A549 (cell line): Measurements from ENCODE around the gene DISC1.

ENCODE experiments used
- BCL3 ChIP-seq: fragments of >200 bp; sonication (Bioruptor Twin); formaldehyde crosslinking; IDR thresholded peaks from 3 replicates; pipeline ENCODE4 v1.6.1; 2016
- CTCF ChIP-seq: fragments of >200 bp; sonication (Bioruptor Twin); formaldehyde crosslinking; IDR thresholded peaks from 3 replicates; pipeline ENCODE4 v1.5.1; 2016
- EP300 ChIP-seq, 2 experiments: fragments of >200 bp; sonication (Bioruptor Twin); formaldehyde crosslinking; IDR thresholded peaks; 2 replicates in 1 of 2; 3 replicates in 1 of 2; pipeline ENCODE4 v1.6.1; 2016 to 2017
- HOXA7 ChIP-seq: fragments of 250-450 bp; sonication (Bioruptor Pico); IDR thresholded peaks from 2 replicates; pipeline ENCODE4 v1.5.0; 2020; ENCODE audit warnings: mild to moderate bottlenecking, moderate library complexity
- NR3C1 ChIP-seq: fragments of >200 bp; sonication (Bioruptor Twin); formaldehyde crosslinking; IDR thresholded peaks from 3 replicates; pipeline ENCODE4 v1.6.1; 2017
- PBX3 ChIP-seq: IDR thresholded peaks from 2 replicates; pipeline ENCODE4 v1.6.1; 2012
- PHF8 ChIP-seq: fragments of 200-600 bp; sonication (generic); IDR thresholded peaks from 2 replicates; pipeline ENCODE4 v1.6.1; 2016; ENCODE audit warnings: low read depth, mild to moderate bottlenecking, antibody characterized with exemption, moderate library complexity, borderline replicate concordance
- POLR2A ChIP-seq: IDR thresholded peaks from 2 replicates; pipeline ENCODE4 v1.6.1; 2012; ENCODE audit warnings: mild to moderate bottlenecking, low read length
- SMC3 ChIP-seq: fragments of >200 bp; sonication (Bioruptor Twin); formaldehyde crosslinking; IDR thresholded peaks from 3 replicates; pipeline ENCODE4 v1.6.1; 2018; ENCODE audit warnings: inconsistent platforms

DNA sequence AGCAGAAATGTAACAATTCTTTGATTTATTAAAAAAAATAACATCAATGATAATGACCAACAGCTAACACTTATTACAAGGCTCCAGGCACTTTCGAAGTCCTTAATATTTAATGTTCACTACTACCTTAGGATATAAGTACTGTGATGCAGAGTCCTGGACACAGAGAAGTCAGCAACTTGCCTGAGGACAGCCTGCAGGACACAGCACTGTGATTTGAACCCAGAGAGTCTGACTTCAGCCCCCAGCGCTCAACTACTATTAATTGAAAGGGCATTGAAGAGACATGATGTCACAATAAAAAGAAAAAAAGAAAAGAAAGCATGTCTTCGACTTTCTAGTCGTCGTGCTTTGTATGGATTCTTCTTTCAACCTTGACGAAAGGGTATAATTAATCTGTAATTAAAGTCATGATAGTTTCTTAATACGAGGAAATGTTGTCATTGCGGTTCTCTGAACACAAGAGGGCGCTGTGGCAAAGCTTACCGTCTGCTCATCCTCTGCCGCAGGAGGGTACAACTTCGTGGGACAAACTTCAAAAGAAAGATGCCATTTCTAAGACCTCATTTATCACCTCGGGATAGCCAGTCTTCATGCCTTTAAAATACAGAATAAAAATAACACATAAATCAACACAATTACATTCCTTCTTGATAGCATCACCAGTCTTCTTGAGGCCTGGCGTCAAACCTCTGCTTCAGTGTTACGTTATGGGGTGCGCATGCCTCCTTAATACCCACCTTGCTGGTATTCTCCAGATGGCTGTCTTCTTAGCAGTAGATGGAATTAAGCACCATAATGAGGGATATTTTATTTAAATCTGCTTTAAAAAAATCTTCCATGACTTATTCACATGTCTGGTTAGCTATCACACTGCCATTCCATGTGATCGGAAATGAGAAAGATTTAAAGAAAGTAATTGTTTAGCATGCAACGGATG is 240.1 kb downstream of the DISC1 start:
- TF ChIP-seq PBX3 = no peak
- TF ChIP-seq CTCF = peak; percentile 96
- TF ChIP-seq POLR2A = no peak
- no peak for TF ChIP-seq BCL3
- TF ChIP-seq EP300 (IDR thresholded peaks at IDR 0.05) = no peak
- TF ChIP-seq NR3C1 = no peak
- TF ChIP-seq SMC3 = peak; percentile 89
- TF ChIP-seq PHF8 = no peak
- no peak for TF ChIP-seq HOXA7
